Measurements from ENCODE around the gene SLC6A18.

- TF ChIP-seq CTCF (IDR thresholded peaks at IDR 0.05; ENCODE audit: low read length) = no peak
- no peak for TF ChIP-seq EZH2 (optimal IDR thresholded peaks at IDR 0.05; ENCODE audit: low read depth, low read length)
- no peak for TF ChIP-seq EZH2phosphoT487 (IDR thresholded peaks at IDR 0.05; ENCODE audit: low read length)
Measured at GRCh38 chr5:1176473-1177391, 48.4 kb upstream of the SLC6A18 start.
